ENCODE measurements around the gene PTH2R. TPM values are rescaled to one million over a fixed set of nuclear protein-coding genes. Genes with fewer than 3 reads are reported as not detected.
"Not testable (repeated sequence)": the region's sequence is repeated elsewhere in the genome, so short reads cannot be mapped to it uniquely, and the experiment has no call there.

The PTH2R gene
- total RNA-seq, 6 experiments from 2014 or later, result 0.07 to 0.19 (median 0.16) TPM; not detected in 3

GRCh38 chr2:208440716-208441115, 34.1 kb downstream of the PTH2R start:
- Histone ChIP-seq H3K4me1 (no peaks in the 10 kb centered on the region), H3K36me3 (no peaks in the 10 kb centered on the region), H3K9me3 (no peaks in the 10 kb centered on the region), H3K27ac (no peak overlapping the region), H3K27me3 (no peaks in the 10 kb centered on the region), H3K4me3 (no peak overlapping the region)
- intact Hi-C loops (cut with DNase I), result no loop called here
- no peak for ATAC-seq
- 45% methylated on average over 2 of the region's 2 CpGs for WGBS (ENCODE audit: insufficient coverage, low coverage, low lambda C conversion rate, missing lambda C conversion rate)
- TF ChIP-seq CTCF (IDR thresholded peaks at IDR 0.05) (no peak), POLR2A (IDR thresholded peaks at IDR 0.05) (no peak)
- no peak for DNase-seq

- ATAC-seq (no peak), DNase-seq (no peak)
- Histone ChIP-seq H3K4me3 (no peak overlapping the region), H3K27me3 (no peaks in the 10 kb centered on the region), H3K4me1 (no peaks in the 10 kb centered on the region), H3K36me3 (no peaks in the 10 kb centered on the region), H3K9me3 (no peaks in the 10 kb centered on the region), H3K27ac (no peak overlapping the region)
- intact Hi-C loops (cut with DNase I), result no loop called here
- TF ChIP-seq CTCF (IDR thresholded peaks at IDR 0.05) (no peak), POLR2A (IDR thresholded peaks at IDR 0.05) (no peak)
- 59% methylated on average over 2 of the region's 2 CpGs for WGBS (ENCODE audit: insufficient coverage, low coverage, low lambda C conversion rate, missing lambda C conversion rate)
Observed at GRCh38 chr2:208441951-208442350, 35.4 kb downstream of the PTH2R start.

- H3K36me3 ChIP-seq; H3K4me1 ChIP-seq; DNase-seq; intact Hi-C loops (cut with DNase I); H3K4me3 ChIP-seq; H3K9me3 ChIP-seq; ATAC-seq; H3K27ac ChIP-seq; H3K27me3 ChIP-seq: not testable (repeated sequence)
- 80% methylated on average over 1 of the region's 6 CpGs for WGBS (ENCODE audit: insufficient coverage, low coverage, low lambda C conversion rate, missing lambda C conversion rate)
Observed at GRCh38 chr2:208447447-208447846, 40.9 kb downstream of the PTH2R start.

- Histone ChIP-seq H3K36me3 (no peaks in the 10 kb centered on the region), H3K27ac (no peak overlapping the region), H3K9me3 (no peaks in the 10 kb centered on the region), H3K4me3 (no peak overlapping the region), H3K27me3 (no peaks in the 10 kb centered on the region), H3K4me1 (no peaks in the 10 kb centered on the region)
- intact Hi-C loops (cut with DNase I), result no loop called here
- WGBS (ENCODE audit: insufficient coverage, low coverage, low lambda C conversion rate, missing lambda C conversion rate), result 18% methylated on average over 2 of the region's 2 CpGs
- no peak for TF ChIP-seq POLR2A (IDR thresholded peaks at IDR 0.05)
- TF ChIP-seq CTCF (IDR thresholded peaks at IDR 0.05), result no peak
- DNase-seq, result no peak
- no peak for ATAC-seq
Observed at GRCh38 chr2:208451061-208451460, 44.5 kb downstream of the PTH2R start.

DNA sequence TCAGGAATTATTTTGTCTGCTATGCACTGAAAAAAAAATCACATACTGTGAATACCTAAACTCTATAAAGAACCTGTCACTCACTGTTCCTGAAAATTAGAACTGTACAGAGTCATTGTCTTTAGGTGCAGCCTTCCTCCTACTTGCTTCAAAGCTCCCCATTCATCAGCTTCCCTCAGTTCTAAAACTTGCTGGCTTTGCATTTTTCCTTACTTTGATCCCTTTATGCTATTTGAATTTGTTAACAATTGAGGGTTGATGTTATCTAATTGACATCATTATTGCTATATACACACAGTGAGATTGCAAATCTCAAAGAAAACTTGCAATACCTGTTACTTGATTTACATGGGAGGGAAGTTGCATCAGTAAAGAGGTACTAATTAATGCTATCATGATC, 48.3 kb downstream of the PTH2R start:
- Histone ChIP-seq H3K4me3 (no peak overlapping the region), H3K9me3 (no peaks in the 10 kb centered on the region), H3K4me1 (no peaks in the 10 kb centered on the region), H3K27me3 (no peaks in the 10 kb centered on the region), H3K27ac (no peak overlapping the region), H3K36me3 (no peaks in the 10 kb centered on the region)
- intact Hi-C loops (cut with DNase I), result no loop called here
- no peak for ATAC-seq
- TF ChIP-seq CTCF (IDR thresholded peaks at IDR 0.05) (no peak), POLR2A (IDR thresholded peaks at IDR 0.05) (no peak)
- DNase-seq, result no peak

Data from right lobe of liver (tissue), 6 donors.